ENCODE data around the gene AGPAT1. TPM values are rescaled to one million over a fixed set of nuclear protein-coding genes. Genes with fewer than 3 reads are reported as not detected.

Gene AGPAT1
- total and polyA plus RNA-seq, 7 experiments from 2014 or later: 19.3 to 46.1 (median 29.7) TPM

GRCh38 chr6:32171234-32171633, 4.7 kb downstream of the AGPAT1 start:
- H3K4me3 Mint-ChIP-seq: peak overlapping the region in 1 of 10 donors; percentile 23
- POLR2A ChIA-PET: interaction anchor here (0.8 kb wide), 1 partner anchor 21 kb away, joined by 3 read pairs; the partner anchor contains the start of gene GPSM3
- intact Hi-C loops (cut with micrococcal nuclease): no loop called here
- H3K9me3 Mint-ChIP-seq: peaks cover 0 to under 1% (median 0%) of the 10 kb centered on the region in 11 donors
- Histone ChIP-seq H3K27ac (ENCODE audit: low read depth, low read length) (no peak overlapping the region), H3K4me3 (ENCODE audit: low read length) (no peak overlapping the region), H3K36me3 (ENCODE audit: control insufficient read depth in 2 of 3, insufficient read depth in 3 of 3, low read length in 3 of 3) (peaks cover 0 to 52% (median 15%) of the 10 kb centered on the region in 3 experiments), H3K27me3 (ENCODE audit: control insufficient read depth in 2 of 2, insufficient read depth in 2 of 2, low read length in 2 of 2) (no peaks in the 10 kb centered on the region), H3K9me3 (ENCODE audit: control insufficient read depth in 2 of 3, low read length in 3 of 3) (no peaks in the 10 kb centered on the region), H3K4me1 (ENCODE audit: control insufficient read depth in 2 of 2, insufficient read depth in 2 of 2, low read length in 2 of 2) (peaks cover 10 to 33% of the 10 kb centered on the region in 2 donors)
- CTCF ChIA-PET: no interaction called here
- H3K4me1 Mint-ChIP-seq: peaks cover 30 to 50% (median 44%) of the 10 kb centered on the region in 7 donors
- DNase-seq (no peak), ATAC-seq (no peak)
- H3K27ac Mint-ChIP-seq: peak overlapping the region in 5 of 9 donors; percentile 25 to 77 (median 52)
- H3K36me3 Mint-ChIP-seq: peaks cover 5 to 32% (median 18%) of the 10 kb centered on the region in 5 donors
- H3K27me3 Mint-ChIP-seq: no peaks in the 10 kb centered on the region

- no peak overlapping the region for H3K27ac ChIP-seq (ENCODE audit: low read depth, low read length)
- ATAC-seq (no peak), DNase-seq (no peak)
- peaks cover 25 to 46% (median 40%) of the 10 kb centered on the region in 7 donors for H3K4me1 Mint-ChIP-seq
- H3K4me3 ChIP-seq (ENCODE audit: low read length): no peak overlapping the region
- H3K27me3 Mint-ChIP-seq: no peaks in the 10 kb centered on the region
- no peaks in the 10 kb centered on the region for H3K27me3 ChIP-seq (ENCODE audit: control insufficient read depth in 2 of 2, insufficient read depth in 2 of 2, low read length in 2 of 2)
- H3K4me1 ChIP-seq (ENCODE audit: control insufficient read depth in 2 of 2, insufficient read depth in 2 of 2, low read length in 2 of 2): peaks cover 4 to 29% of the 10 kb centered on the region in 2 donors
- intact Hi-C loops (cut with micrococcal nuclease): no loop called here
- no peaks in the 10 kb centered on the region for H3K9me3 ChIP-seq (ENCODE audit: control insufficient read depth in 2 of 3, low read length in 3 of 3)
- H3K4me3 Mint-ChIP-seq: no peak overlapping the region
- CTCF ChIA-PET: no interaction called here
- H3K36me3 Mint-ChIP-seq: peaks cover 5 to 32% (median 18%) of the 10 kb centered on the region in 5 donors
- POLR2A ChIA-PET: interaction anchor here (0.5 to 0.9 kb wide), 2 partner anchors 9 to 37 kb away, joined by 3 to 4 read pairs; no protein-coding TSS in a partner anchor
- peaks cover 0 to 59% (median 15%) of the 10 kb centered on the region in 3 experiments for H3K36me3 ChIP-seq (ENCODE audit: control insufficient read depth in 2 of 3, insufficient read depth in 3 of 3, low read length in 3 of 3)
- H3K9me3 Mint-ChIP-seq: no peaks in the 10 kb centered on the region
- H3K27ac Mint-ChIP-seq: peak overlapping the region in 3 of 9 donors; percentile 25 to 41 (median 28)
Observed at GRCh38 chr6:32170294-32170693, 5.6 kb downstream of the AGPAT1 start.

DNA sequence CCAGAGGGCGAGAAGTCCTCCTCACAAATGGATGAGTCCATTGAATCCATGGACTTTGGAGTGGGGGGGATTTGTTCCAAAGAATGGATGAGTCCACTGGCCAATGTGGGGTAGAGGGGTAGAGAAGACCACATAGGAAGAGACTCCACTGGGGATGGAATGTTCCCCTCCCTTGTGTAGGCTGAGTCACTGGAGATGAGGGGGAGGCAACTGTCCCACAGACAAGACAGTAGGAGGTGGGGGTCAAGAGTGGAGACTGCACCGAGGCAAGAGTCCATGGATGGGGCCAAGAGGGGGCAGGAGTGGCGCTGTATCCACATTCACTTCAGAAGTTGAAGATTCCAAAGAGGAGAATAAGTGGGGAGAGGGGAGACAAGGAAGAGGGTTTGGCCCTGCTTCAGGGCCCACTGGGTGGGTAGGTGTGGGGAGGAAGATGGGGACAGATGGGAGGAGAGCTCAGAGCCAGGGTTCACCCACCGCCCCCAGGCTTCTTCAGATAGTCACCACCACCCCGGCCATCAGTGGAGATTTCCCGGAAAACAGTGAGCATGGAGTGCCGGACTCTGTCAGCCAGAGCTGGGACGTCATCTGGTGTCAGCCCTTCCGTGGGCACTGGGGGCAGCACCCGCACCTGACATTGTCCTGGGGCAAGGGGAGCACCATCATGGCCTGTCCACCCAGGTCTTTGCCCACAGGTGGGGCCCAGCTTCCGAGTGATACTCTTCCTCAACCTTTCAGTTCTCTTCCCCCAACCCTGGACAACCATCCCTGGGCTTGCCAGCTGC, 6.9 kb downstream of the AGPAT1 start:
- no peak overlapping the region for H3K4me3 ChIP-seq (ENCODE audit: low read length)
- H3K27ac Mint-ChIP-seq: peak overlapping the region in 4 of 9 donors; percentile 22 to 66 (median 42)
- H3K4me1 ChIP-seq (ENCODE audit: control insufficient read depth in 2 of 2, insufficient read depth in 2 of 2, low read length in 2 of 2): peaks cover 0 to 16% of the 10 kb centered on the region in 2 donors
- no peaks in the 10 kb centered on the region for H3K9me3 ChIP-seq (ENCODE audit: control insufficient read depth in 2 of 3, low read length in 3 of 3)
- intact Hi-C loops (cut with micrococcal nuclease): no loop called here
- CTCF ChIA-PET: interaction anchor here (1.1 kb wide), 1 partner anchor 26 kb away, joined by 3 read pairs; no protein-coding TSS in a partner anchor
- DNase-seq (no peak), ATAC-seq (no peak)
- no peaks in the 10 kb centered on the region for H3K9me3 Mint-ChIP-seq
- POLR2A ChIA-PET: interaction anchor here (0.7 to 1.2 kb wide), 4 partner anchors 10 to 79 kb away, joined by 3 to 4 read pairs (median 3); no protein-coding TSS in a partner anchor
- H3K4me1 Mint-ChIP-seq: peaks cover 21 to 34% (median 27%) of the 10 kb centered on the region in 7 donors
- H3K27ac ChIP-seq (ENCODE audit: low read depth, low read length): peak overlapping the region; percentile 7
- peaks cover 0 to 59% (median 15%) of the 10 kb centered on the region in 3 experiments for H3K36me3 ChIP-seq (ENCODE audit: control insufficient read depth in 2 of 3, insufficient read depth in 3 of 3, low read length in 3 of 3)
- H3K27me3 Mint-ChIP-seq: no peaks in the 10 kb centered on the region
- H3K27me3 ChIP-seq (ENCODE audit: control insufficient read depth in 2 of 2, insufficient read depth in 2 of 2, low read length in 2 of 2): no peaks in the 10 kb centered on the region
- no peak overlapping the region for H3K4me3 Mint-ChIP-seq
- peaks cover 5 to 37% (median 15%) of the 10 kb centered on the region in 5 donors for H3K36me3 Mint-ChIP-seq

DNA sequence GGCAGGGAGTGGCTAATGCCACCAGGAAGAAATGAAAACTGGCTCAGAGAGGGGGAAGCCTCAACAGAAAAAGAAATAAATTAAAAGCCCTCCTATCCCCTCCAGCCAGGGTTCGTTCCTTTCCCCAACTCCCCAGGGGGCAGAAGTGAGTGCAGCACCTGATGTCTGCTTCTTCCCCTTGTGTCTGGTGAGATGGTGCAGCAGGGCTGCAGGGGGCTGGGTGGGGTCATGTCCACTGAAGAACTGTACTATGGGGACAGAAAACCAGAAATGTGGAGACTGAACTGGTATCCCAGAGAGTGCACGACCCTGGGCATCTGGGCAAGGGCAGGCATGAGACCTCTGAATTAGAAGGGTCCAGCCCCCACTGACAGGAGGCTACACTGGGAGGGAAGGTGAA, 7.5 kb downstream of the AGPAT1 start:
- intact Hi-C loops (cut with micrococcal nuclease): no loop called here
- H3K9me3 Mint-ChIP-seq: no peaks in the 10 kb centered on the region
- Histone ChIP-seq H3K9me3 (ENCODE audit: control insufficient read depth in 2 of 3, low read length in 3 of 3) (no peaks in the 10 kb centered on the region), H3K36me3 (ENCODE audit: control insufficient read depth in 2 of 3, insufficient read depth in 3 of 3, low read length in 3 of 3) (peaks cover 0 to 59% (median 15%) of the 10 kb centered on the region in 3 experiments), H3K27me3 (ENCODE audit: control insufficient read depth in 2 of 2, insufficient read depth in 2 of 2, low read length in 2 of 2) (no peaks in the 10 kb centered on the region), H3K4me3 (ENCODE audit: low read length) (no peak overlapping the region), H3K4me1 (ENCODE audit: control insufficient read depth in 2 of 2, insufficient read depth in 2 of 2, low read length in 2 of 2) (peaks cover 0 to 9% of the 10 kb centered on the region in 2 donors), H3K27ac (ENCODE audit: low read depth, low read length) (peak overlapping the region; percentile 7)
- H3K36me3 Mint-ChIP-seq: peaks cover 5 to 37% (median 15%) of the 10 kb centered on the region in 5 donors
- H3K4me3 Mint-ChIP-seq: no peak overlapping the region
- ATAC-seq (no peak), DNase-seq (no peak)
- no peaks in the 10 kb centered on the region for H3K27me3 Mint-ChIP-seq
- peak overlapping the region in 3 of 9 donors; percentile 24 to 66 (median 38) for H3K27ac Mint-ChIP-seq
- peaks cover 14 to 28% (median 20%) of the 10 kb centered on the region in 7 donors for H3K4me1 Mint-ChIP-seq
- ChIA-PET CTCF (no interaction called here), POLR2A (interaction anchor here (0.8 to 1.2 kb wide), 2 partner anchors 10 to 79 kb away, joined by 3 read pairs; no protein-coding TSS in a partner anchor)

GRCh38 chr6:32167761-32168262, 8.1 kb downstream of the AGPAT1 start:
- Mint-ChIP-seq H3K4me3 (no peak overlapping the region), H3K9me3 (no peaks in the 10 kb centered on the region), H3K27ac (peak overlapping the region in 2 of 9 donors; percentile 26 to 67), H3K27me3 (no peaks in the 10 kb centered on the region), H3K36me3 (peaks cover 5 to 37% (median 15%) of the 10 kb centered on the region in 5 donors), H3K4me1 (peaks cover 9 to 23% (median 15%) of the 10 kb centered on the region in 7 donors)
- ATAC-seq (no peak), DNase-seq (no peak)
- ChIA-PET POLR2A (no interaction called here), CTCF (no interaction called here)
- intact Hi-C loops (cut with micrococcal nuclease): no loop called here
- H3K9me3 ChIP-seq (ENCODE audit: control insufficient read depth in 2 of 3, low read length in 3 of 3): no peaks in the 10 kb centered on the region
- H3K27ac ChIP-seq (ENCODE audit: low read depth, low read length): no peak overlapping the region
- H3K4me1 ChIP-seq (ENCODE audit: control insufficient read depth in 2 of 2, insufficient read depth in 2 of 2, low read length in 2 of 2): peaks cover 0 to 4% of the 10 kb centered on the region in 2 donors
- no peaks in the 10 kb centered on the region for H3K27me3 ChIP-seq (ENCODE audit: control insufficient read depth in 2 of 2, insufficient read depth in 2 of 2, low read length in 2 of 2)
- H3K4me3 ChIP-seq (ENCODE audit: low read length): no peak overlapping the region
- H3K36me3 ChIP-seq (ENCODE audit: control insufficient read depth in 2 of 3, insufficient read depth in 3 of 3, low read length in 3 of 3): peaks cover 0 to 62% (median 15%) of the 10 kb centered on the region in 3 experiments

DNA sequence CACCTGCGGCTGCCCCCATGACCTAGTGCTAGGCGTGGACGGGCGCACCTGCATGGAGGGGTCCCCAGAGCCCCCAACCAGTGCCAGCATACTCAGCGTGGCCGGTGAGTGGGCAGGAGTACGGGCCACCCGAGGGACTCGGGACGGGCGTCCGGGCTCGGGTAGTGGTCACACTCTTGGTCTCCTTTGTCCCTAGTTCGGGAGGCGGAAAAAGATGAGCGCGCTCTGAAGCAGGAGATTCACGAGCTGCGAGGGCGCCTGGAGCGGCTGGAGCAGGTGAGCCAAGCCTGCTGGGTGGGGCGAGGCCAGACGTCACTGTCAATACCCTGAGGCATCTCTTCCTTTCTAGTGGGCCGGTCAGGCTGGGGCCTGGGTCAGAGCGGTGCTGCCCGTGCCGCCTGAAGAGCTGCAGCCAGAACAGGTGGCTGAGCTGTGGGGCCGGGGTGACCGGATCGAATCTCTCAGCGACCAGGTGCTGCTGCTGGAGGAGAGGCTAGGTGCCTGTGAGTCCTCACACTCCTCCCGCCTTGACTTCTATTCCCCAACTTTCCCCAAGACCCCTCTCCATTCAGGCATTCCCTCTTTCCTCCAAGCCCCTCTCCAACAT, 8.6 kb downstream of the AGPAT1 start:
- intact Hi-C loops (cut with micrococcal nuclease): no loop called here
- no peak for DNase-seq
- POLR2A ChIA-PET: no interaction called here
- no peak overlapping the region for H3K4me3 ChIP-seq (ENCODE audit: low read length)
- Mint-ChIP-seq H3K27ac (peak overlapping the region in 3 of 9 donors; percentile 26 to 67 (median 55)), H3K4me1 (peaks cover 6 to 18% (median 11%) of the 10 kb centered on the region in 7 donors), H3K27me3 (no peaks in the 10 kb centered on the region), H3K9me3 (no peaks in the 10 kb centered on the region), H3K36me3 (peaks cover 5 to 37% (median 15%) of the 10 kb centered on the region in 5 donors), H3K4me3 (no peak overlapping the region)
- no peaks in the 10 kb centered on the region for H3K9me3 ChIP-seq (ENCODE audit: control insufficient read depth in 2 of 3, low read length in 3 of 3)
- CTCF ChIA-PET: no interaction called here
- no peak overlapping the region for H3K27ac ChIP-seq (ENCODE audit: low read depth, low read length)
- H3K27me3 ChIP-seq (ENCODE audit: control insufficient read depth in 2 of 2, insufficient read depth in 2 of 2, low read length in 2 of 2): no peaks in the 10 kb centered on the region
- H3K4me1 ChIP-seq (ENCODE audit: control insufficient read depth in 2 of 2, insufficient read depth in 2 of 2, low read length in 2 of 2): no peaks in the 10 kb centered on the region
- peaks cover 0 to 66% (median 15%) of the 10 kb centered on the region in 3 experiments for H3K36me3 ChIP-seq (ENCODE audit: control insufficient read depth in 2 of 3, insufficient read depth in 3 of 3, low read length in 3 of 3)
- ATAC-seq: no peak

All from naive thymus-derived CD4-positive, alpha-beta T cell (primary cell).